ENCODE results near the gene SIRT1. TPM values are rescaled to one million over a fixed set of nuclear protein-coding genes. Genes with fewer than 3 reads are reported as not detected.

SIRT1 gene
- total RNA-seq, 1 donor from 2014 or later = 17.3 TPM

DNA sequence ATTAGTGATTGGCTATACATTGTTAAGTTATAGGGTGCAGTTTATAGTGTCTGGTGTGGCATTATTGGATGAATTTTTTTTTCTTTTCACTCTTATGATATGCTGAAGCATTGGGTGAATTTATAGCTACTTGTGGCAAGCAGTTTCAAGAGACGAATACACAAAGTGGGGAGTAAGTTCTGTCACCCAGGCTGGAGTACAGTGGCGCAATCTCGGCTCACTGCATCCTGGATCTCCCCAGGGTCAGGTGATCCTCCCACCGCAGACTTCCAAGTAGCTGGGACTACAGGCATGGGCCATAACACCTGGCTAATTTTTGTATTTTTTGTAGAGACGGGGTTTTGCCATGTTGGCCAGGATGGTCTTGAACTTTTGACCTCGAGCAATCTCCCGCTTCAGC, 6.3 kb upstream of the SIRT1 start:
- Mint-ChIP-seq H3K36me3 (ENCODE audit: low read depth, unreplicated experiment) (no peaks in the 10 kb centered on the region), H3K27me3 (ENCODE audit: unreplicated experiment) (no peaks in the 10 kb centered on the region), H3K4me1 (ENCODE audit: unreplicated experiment) (no peaks in the 10 kb centered on the region), H3K4me3 (ENCODE audit: unreplicated experiment) (no peak overlapping the region), H3K9me3 (ENCODE audit: unreplicated experiment) (no peaks in the 10 kb centered on the region), H3K27ac (ENCODE audit: unreplicated experiment) (no peak overlapping the region)
- TF ChIP-seq CTCF (IDR thresholded peaks at IDR 0.05; ENCODE audit: unreplicated experiment) = no peak
- no peak for DNase-seq (ENCODE audit: low spot score)

DNA sequence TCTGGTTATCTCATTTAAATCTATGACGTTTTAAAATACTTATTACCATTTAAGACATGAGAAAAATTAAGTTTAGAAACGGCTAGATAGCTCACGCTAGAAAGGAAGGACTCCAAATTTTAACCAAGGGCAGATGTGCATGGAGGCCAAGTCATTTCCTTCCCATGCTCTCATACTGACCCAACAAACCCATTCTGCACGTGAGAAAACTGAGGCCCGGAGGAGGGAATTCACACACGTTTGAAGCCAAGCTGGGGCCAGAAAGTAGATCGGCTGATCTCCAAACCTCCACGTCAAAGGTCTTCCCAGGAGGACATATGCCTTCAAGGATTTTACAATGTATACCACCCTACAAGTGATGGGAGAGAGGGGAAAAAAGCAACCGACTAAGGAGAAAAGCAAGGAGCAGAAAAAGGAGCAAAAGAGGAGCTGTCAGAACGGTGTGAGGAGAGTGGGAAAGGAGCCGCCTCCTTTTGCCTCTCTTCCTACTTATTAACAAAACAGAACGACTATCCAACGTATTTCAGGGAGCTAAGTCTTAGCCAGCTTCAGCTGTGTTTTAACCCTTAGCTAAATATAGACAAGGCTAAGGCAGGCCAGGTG, 645 bp upstream of the SIRT1 start:
- Mint-ChIP-seq H3K9me3 (ENCODE audit: unreplicated experiment) (no peaks in the 10 kb centered on the region), H3K4me3 (ENCODE audit: unreplicated experiment) (peak overlapping the region; percentile 95), H3K27me3 (ENCODE audit: unreplicated experiment) (peaks cover 12% of the 10 kb centered on the region), H3K27ac (ENCODE audit: unreplicated experiment) (peak overlapping the region; percentile 89), H3K4me1 (ENCODE audit: unreplicated experiment) (peaks cover 8% of the 10 kb centered on the region), H3K36me3 (ENCODE audit: low read depth, unreplicated experiment) (peaks cover 26% of the 10 kb centered on the region)
- no peak for DNase-seq (ENCODE audit: low spot score)
- no peak for TF ChIP-seq CTCF (IDR thresholded peaks at IDR 0.05; ENCODE audit: unreplicated experiment)

DNA sequence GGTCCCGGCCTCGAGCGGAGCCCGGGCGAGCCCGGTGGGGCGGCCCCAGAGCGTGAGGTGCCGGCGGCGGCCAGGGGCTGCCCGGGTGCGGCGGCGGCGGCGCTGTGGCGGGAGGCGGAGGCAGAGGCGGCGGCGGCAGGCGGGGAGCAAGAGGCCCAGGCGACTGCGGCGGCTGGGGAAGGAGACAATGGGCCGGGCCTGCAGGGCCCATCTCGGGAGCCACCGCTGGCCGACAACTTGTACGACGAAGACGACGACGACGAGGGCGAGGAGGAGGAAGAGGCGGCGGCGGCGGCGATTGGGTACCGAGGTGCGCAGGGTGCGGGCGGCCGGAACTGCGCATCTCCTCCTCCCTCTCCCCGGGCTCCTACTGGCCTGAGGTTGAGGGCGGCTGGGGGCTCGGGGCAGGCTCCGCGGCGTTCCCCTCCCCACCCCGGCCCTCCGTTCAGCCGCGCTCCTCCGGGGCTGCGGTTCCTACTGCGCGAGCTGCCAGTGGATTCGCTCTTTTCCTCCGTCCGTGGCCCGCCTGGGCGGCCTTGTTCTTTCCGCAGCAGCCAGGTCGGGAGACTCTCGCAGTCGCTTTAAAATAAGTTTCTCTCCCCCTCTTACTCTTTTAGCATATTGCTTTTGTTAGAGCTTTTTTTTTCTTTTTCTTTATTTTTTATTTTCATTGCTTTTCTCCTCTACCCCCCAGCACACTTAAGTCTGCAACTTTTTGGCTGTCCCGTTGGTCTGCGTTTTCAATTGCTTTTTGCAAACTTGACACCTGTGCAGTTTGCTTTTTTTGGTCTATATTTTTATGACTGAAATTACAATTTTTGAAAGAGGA, 600 bp downstream of the SIRT1 start:
- DNase-seq (ENCODE audit: low spot score) = peak; percentile 67
- Mint-ChIP-seq H3K4me3 (ENCODE audit: unreplicated experiment) (peak overlapping the region; percentile 93), H3K9me3 (ENCODE audit: unreplicated experiment) (no peaks in the 10 kb centered on the region), H3K36me3 (ENCODE audit: low read depth, unreplicated experiment) (peaks cover 27% of the 10 kb centered on the region), H3K27me3 (ENCODE audit: unreplicated experiment) (peaks cover 12% of the 10 kb centered on the region), H3K27ac (ENCODE audit: unreplicated experiment) (peak overlapping the region; percentile 28), H3K4me1 (ENCODE audit: unreplicated experiment) (peaks cover 8% of the 10 kb centered on the region)
- TF ChIP-seq CTCF (IDR thresholded peaks at IDR 0.05; ENCODE audit: unreplicated experiment) = no peak

GRCh38 chr10:67893637-67894036, 9.2 kb downstream of the SIRT1 start:
- H3K4me3 Mint-ChIP-seq (ENCODE audit: unreplicated experiment) = no peak overlapping the region
- peaks cover 12% of the 10 kb centered on the region for H3K36me3 Mint-ChIP-seq (ENCODE audit: low read depth, unreplicated experiment)
- no peaks in the 10 kb centered on the region for H3K9me3 Mint-ChIP-seq (ENCODE audit: unreplicated experiment)
- H3K27me3 Mint-ChIP-seq (ENCODE audit: unreplicated experiment) = peaks cover 2% of the 10 kb centered on the region
- H3K4me1 Mint-ChIP-seq (ENCODE audit: unreplicated experiment) = no peaks in the 10 kb centered on the region
- TF ChIP-seq CTCF (IDR thresholded peaks at IDR 0.05; ENCODE audit: unreplicated experiment) = no peak
- no peak for DNase-seq (ENCODE audit: low spot score)
- no peak overlapping the region for H3K27ac Mint-ChIP-seq (ENCODE audit: unreplicated experiment)

GRCh38 chr10:67903581-67903980, 19.1 kb downstream of the SIRT1 start:
- H3K36me3 Mint-ChIP-seq (ENCODE audit: low read depth, unreplicated experiment) = peaks cover 13% of the 10 kb centered on the region
- H3K9me3 Mint-ChIP-seq (ENCODE audit: unreplicated experiment) = no peaks in the 10 kb centered on the region
- no peak for TF ChIP-seq CTCF (IDR thresholded peaks at IDR 0.05; ENCODE audit: unreplicated experiment)
- no peak overlapping the region for H3K27ac Mint-ChIP-seq (ENCODE audit: unreplicated experiment)
- H3K4me3 Mint-ChIP-seq (ENCODE audit: unreplicated experiment) = no peak overlapping the region
- no peaks in the 10 kb centered on the region for H3K27me3 Mint-ChIP-seq (ENCODE audit: unreplicated experiment)
- no peak for DNase-seq (ENCODE audit: low spot score)
- H3K4me1 Mint-ChIP-seq (ENCODE audit: unreplicated experiment) = no peaks in the 10 kb centered on the region

All from endothelial cell (in vitro differentiated cells).